GM19099 (cell line): Measurements from ENCODE around the gene SRGAP2C.
"Not testable (repeated sequence)": the region's sequence is repeated elsewhere in the genome, so short reads cannot be mapped to it uniquely, and the experiment has no call there.

Experiments used
- POLR2A ChIP-seq: IDR thresholded peaks from 3 replicates; pipeline ENCODE4 v1.6.1; 2011; ENCODE audit warnings: low read depth; ENCODE audit not compliant: insufficient read length; ENCODE audit errors: extremely low read depth

SRGAP2C gene

GRCh38 chr1:121184290-121185127 is at the start of gene SRGAP2C, which contains the start of gene FAM72B:
Gene SRGAP2C, plus strand, starts transcription at chr1:121184975. Its CDS starts 2,472 bp downstream, at chr1:121187447.
Gene FAM72B, minus strand, starts transcription at chr1:121184340. Its CDS starts 851 bp downstream, at chr1:121183489.
- TF ChIP-seq POLR2A = not testable (repeated sequence)

GRCh38 chr1:121408354-121408753 is 223.6 kb downstream of the SRGAP2C start:
- TF ChIP-seq POLR2A = no peak

GRCh38 chr1:121413821-121414220 is 229.0 kb downstream of the SRGAP2C start:
- TF ChIP-seq POLR2A = no peak

GRCh38 chr1:121414905-121415304 is 230.1 kb downstream of the SRGAP2C start:
- TF ChIP-seq POLR2A = no peak

- TF ChIP-seq POLR2A = no peak
Observed at GRCh38 chr1:121417325-121417923, 232.6 kb downstream of the SRGAP2C start.

GRCh38 chr1:121418369-121419049 is 233.7 kb downstream of the SRGAP2C start:
- no peak for TF ChIP-seq POLR2A

GRCh38 chr1:121440993-121441392 is 256.2 kb downstream of the SRGAP2C start:
- TF ChIP-seq POLR2A = no peak
